ENCODE data around the gene FIGNL1.

FIGNL1 gene

DNA sequence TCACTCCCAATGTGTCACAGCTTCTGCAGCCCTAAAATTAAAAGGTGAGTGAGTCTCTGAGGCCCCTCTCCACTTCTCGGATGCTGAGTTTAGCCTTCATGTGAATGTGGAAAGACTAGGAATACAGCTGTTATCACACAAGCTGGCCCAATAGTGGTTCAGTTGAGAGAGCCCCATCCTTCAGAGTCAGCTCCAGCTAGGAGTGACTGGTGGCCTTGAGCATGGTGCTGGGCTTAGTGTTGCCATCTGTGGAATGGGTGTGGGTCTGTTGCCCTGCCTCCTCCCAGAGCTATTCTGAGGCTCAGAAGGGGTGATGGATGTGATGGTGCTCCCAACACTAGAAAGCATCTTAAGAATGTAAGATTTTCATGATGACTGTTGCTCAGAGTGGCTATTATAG, 55.8 kb downstream of the FIGNL1 start:
- DNase-seq = no peak

Data from CD4-positive, alpha-beta T cell treated with Interleukin-17A for 1 hour (primary cell).